H1 (cell line): ENCODE measurements around the gene SLC25A51. TPM values are rescaled to one million over a fixed set of nuclear protein-coding genes. Genes with fewer than 3 reads are reported as not detected.

Experiments used
- CBX8 ChIP-seq: fragments of 300-800, 300-1000 bp; sonication (generic); IDR thresholded peaks from 2 replicates; pipeline ENCODE4 v1.7.1; 2016; ENCODE audit warnings: low read depth, low read length, borderline replicate concordance
- EZH2 ChIP-seq: fragments of 200-600 bp; sonication (generic); IDR thresholded peaks from 2 replicates; pipeline ENCODE4 v1.7.1; 2012; ENCODE audit warnings: low read depth, mild to moderate bottlenecking, moderate library complexity, low read length, inconsistent platforms; ENCODE audit not compliant: severe bottlenecking
- polyA plus RNA-seq, 7 experiments: library from polyadenylated mRNA; depleted of rRNA in 3 of 7; stranded (reverse) in 5 of 7; unstranded in 2 of 7; fragments of >200 nt in 5 of 7; fragments of 200-250 nt in 2 of 7; gene quantifications; 1 replicate in 5 of 7; 2 replicates in 1 of 7; 4 replicates in 1 of 7; pipeline versions ENCODE4 v1.2.1 to v1.2.3, GENCODE V29; 2011 to 2013; ENCODE audit warnings: missing spikeins in 2 of 7, mixed read lengths in 2 of 7
- total RNA-seq: library from RNA; stranded (reverse); fragmentation: NEBNext Ultra II Directional; extraction: Animal tissue kit (Norgen Biotek cat#: 25700); gene quantifications from 2 replicates; pipeline ENCODE4 v1.2.1, GENCODE V29; 2021

Gene SLC25A51
- total and polyA plus RNA-seq, 2 of the 8 experiments (the other 6 are each of a cell fraction or from before 2014, with no cell fraction given): 8.0 to 14.5 TPM

DNA sequence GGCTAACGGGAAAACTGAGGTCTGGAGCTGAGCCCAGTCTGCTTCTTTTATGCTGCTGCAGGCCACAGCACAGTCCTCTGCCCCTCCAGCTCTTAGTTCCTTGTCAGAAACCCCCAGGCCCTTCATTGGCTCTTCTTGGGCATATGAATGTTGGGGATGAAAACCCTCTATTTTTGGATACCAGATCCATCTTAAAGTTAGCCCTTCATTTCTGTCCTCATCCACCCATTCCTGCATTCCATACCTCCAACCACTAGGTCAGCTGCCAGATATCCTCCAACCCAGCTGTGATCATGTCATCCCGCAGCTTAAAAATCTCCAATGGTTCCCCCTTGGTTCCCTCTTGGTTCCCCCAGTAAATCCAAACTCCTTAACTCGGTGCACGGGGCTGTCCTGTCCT lies 1.8 kb upstream of the SLC25A51 start (continued):
- TF ChIP-seq EZH2 (no peak), CBX8 (no peak)
